HCEC 1CT (cell line): ENCODE results near the gene TCN2.
A peak's percentile ranks its signal among the peaks of the same experiment; 100 is the strongest.
"Not testable (repeated sequence)": the region's sequence is repeated elsewhere in the genome, so short reads cannot be mapped to it uniquely, and the experiment has no call there.

Source experiments
- DNase-seq: peaks from one replicate; pipeline ENCODE4 v3.0.0-alpha.2; 2017

The TCN2 gene

GRCh38 chr22:30580896-30581295 lies 26.1 kb upstream of the TCN2 start:
- no peak for DNase-seq

GRCh38 chr22:30582051-30582450 lies 24.9 kb upstream of the TCN2 start:
- no peak for DNase-seq

GRCh38 chr22:30582788-30583545 lies 24.0 kb upstream of the TCN2 start:
- no peak for DNase-seq

DNA sequence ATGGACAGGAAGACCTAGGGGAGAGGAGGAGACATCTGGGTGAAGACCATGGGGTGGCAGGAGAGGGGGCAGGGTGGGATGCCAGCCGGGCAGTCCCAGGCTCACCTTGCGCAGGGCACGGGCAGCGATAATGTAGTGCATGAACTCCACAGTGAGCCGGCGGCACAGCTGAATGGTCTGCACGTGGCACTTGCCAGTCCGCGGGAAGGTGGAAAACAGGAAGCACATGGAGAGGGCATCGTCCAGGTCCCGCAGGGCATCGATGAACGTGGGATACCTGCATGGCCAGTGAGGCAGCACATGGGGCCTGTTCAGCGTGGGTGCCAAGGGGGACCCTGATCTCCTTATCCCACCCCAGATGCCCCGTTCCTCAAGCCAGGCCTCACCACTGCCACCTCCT lies 22.5 kb upstream of the TCN2 start:
- no peak for DNase-seq

DNA sequence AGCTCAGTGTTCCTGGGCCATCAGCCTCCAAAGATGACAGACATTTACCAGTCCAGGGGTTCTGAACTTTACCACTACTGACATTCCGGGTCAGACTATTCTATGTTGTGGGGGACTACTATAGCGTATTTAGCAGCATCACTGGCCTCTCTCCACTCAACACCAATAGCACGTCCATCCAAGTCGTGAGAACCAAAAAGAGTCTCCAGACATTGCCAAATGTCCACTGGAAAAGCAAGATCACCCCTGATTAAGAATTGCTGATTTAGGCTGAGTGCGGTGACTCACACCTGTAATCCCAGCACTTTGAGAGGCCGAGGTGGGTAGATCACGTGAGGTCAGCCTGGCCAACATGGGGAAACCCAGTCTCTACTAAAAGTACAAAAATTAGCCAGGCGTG lies 20.6 kb upstream of the TCN2 start:
- DNase-seq: no peak

DNA sequence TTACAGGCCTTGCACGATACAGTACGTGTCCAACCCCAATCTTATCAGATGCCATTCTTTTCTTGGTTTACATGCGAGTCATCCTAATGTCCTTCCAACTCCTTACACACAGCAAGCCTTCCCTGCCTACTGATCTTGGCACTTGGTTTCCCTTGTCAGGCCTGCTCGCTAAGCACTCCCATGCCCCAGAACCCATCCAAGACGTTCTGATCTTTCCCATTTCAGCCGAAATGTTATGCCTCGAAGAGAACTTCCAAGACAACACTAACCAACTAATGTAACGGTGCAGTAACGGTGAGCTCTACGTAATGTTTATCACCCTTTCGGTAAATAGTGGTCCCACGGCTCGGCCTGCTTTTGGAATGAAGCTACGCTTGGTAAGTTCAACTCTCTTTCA lies 15.8 kb upstream of the TCN2 start:
- DNase-seq: peak; percentile 25

DNA sequence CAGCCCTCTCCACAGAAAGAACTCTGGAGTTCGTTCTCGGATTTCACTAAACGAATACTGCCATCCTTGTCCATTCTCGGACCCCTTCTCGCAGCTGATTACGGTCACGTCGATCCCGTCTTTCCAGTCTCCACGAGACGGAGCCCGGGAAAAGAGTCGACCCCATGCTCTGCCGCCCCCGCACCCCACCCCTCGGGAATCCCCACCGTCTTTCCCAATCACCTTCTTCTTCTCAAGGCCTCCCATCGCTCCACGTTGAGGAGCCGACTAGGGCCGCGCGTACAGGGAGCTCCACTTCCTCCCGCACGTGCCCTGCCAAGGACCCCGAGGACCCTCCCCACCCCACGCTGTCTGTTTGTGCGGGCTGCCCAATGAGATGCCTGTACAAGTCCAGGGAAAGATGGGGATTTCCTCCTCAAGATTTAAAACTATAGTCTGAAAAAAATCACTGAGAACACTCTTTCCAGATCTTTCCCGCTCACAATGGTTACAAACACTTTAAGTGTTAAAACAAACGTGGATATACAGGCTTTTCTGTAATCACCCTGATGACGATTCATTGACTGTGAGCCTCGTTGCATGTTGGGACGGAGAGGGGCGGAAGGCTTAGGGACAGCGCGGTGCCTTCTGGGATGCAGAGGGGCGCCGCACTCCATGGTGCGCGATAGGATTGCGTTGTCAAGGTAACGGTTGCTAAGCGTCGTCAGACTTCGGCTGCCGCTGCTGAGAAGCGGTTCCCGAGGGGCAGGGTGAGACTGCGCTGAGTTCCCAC lies 15.2 kb upstream of the TCN2 start, which contains the start of gene PES1:
Gene PES1, minus strand, starts transcription at position 323 of the 772 bp plus-strand sequence. Its CDS starts 77 bp downstream, at position 246.
- DNase-seq: peak; percentile 99

DNA sequence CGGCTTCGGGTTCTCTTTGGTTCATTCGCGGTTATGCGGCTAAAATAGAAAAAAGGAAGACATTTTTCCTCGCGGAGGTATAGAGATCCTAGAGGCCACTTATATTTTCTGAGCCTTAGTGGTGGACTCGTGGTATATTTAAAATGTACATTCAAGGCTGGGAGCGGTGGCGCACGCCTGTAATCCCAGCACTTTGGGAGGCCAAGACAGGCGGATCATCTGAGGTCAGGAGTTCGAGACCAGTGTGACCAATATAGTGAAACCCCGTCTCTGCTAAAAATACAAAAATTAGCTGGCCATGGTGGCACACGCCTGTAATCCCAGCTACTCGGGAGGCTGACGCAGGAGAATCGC lies 14.6 kb upstream of the TCN2 start:
- DNase-seq: not testable (repeated sequence)

- no peak for DNase-seq
Measured at GRCh38 chr22:30596199-30596598, 10.8 kb upstream of the TCN2 start.

DNA sequence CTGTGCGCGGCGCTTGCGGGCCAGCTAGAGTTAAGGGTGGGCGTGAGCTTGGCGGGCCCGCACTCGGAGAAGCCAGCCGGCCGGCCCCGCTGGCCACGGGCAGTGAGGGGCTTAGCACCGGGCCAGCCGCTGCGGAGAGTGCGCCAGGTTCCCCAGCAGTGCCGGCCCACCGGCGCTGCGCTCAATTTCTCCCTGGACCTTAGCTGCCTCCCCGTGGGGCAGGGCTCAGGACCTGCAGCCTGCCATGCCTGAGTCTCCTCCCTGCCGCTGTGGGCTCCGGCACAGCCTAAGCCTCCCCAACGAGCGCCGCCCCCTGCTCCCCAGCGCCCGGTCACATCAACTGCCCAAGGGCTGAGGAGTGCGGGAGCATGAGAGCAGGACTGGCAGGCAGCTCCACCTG lies 10.1 kb upstream of the TCN2 start:
- no peak for DNase-seq

- peak; percentile 8 for DNase-seq
Measured at GRCh38 chr22:30598986-30599385, 8.0 kb upstream of the TCN2 start.

- DNase-seq: no peak
Measured at GRCh38 chr22:30600921-30601320, 6.1 kb upstream of the TCN2 start.

DNA sequence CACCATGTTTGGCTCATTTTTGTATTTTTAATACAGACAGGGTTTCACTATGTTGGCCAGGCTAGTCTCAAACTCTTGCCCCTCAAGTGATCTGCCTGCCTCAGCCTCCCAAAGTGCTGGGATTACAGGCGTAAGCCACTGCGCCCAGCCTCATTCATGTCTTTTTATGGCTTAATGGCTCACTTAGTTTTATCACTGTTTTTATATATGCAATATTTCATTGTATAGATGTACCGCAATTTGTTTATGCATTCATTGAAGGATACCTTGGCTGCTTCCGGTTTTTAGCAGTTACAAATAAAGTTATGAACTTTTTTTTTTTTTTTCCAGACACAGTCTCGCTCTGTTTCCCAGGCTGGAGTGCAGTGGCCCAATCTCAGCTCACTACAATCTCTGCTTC lies 5.5 kb upstream of the TCN2 start:
- no peak for DNase-seq

DNA sequence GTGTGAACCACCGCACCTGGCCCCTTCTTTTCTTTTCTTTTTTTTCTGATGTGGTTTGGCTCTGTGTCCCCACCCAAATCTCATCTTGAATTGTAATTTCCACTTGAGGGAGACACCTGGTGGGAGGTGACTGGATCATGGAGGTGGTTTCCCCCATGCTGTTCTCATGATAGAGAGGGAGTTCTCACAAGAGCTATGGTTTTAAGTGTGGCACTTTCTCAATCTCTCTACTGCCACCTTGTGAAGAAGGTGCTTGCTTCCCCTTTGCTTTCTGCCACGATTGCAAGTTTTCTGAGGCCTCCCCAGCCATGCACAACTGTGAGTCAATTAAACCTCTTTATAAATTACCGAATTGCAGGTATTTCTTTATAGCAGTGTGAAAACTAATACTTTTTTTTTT lies 4.9 kb upstream of the TCN2 start:
- peak; percentile 37 for DNase-seq

DNA sequence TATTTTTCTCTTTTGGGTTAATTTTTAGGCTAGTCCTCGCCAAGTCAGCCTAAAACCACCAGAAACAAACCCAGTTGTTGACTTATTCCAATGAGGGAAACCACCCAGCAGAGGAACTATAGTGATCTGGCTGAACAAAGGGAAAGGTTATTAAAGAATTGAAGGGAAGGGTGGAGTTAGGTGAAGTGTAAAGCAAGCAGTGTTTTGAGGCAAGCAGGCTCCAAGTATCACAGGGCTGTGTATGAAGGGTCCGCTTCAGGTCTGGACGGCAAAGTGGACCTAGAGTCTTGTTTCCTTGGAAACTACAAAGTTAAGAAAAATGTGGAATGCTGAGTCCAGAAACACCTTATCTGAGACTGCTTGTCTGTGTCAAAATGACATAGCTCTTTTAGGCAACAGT lies 3.2 kb upstream of the TCN2 start:
- no peak for DNase-seq

- DNase-seq: no peak
Measured at GRCh38 chr22:30604723-30605122, 2.3 kb upstream of the TCN2 start.

DNA sequence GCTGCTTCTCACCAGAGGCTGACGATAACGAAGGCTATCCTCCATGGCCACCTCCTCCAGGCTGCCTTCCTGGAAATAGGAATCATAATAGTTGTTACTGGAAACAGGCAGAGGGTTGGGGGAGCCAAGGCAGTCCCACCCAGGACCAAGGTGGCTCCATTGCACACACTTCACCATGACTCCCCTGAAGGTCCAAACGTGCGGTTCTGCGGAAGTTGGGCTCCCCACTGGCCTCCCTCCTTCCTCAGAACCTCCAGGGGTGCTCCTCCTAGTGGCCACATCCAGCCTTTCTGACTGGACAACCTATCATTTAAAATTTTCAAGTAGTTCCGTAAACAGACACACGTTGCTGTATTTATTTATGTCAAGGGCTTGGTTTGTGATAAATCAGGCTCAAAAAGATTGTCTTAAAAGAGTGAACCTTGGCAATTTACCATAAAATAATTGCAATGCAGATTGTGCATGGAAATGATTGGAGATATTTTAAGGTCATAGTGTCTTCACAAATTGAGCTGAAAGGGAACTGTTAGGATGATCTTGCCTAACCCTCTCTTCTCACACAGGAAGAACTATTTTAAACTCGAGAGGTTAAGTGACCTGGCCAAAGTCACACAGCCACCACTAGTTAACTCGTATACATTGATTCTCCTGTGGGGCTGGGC lies 1.4 kb upstream of the TCN2 start:
- DNase-seq: peak; percentile 58

DNA sequence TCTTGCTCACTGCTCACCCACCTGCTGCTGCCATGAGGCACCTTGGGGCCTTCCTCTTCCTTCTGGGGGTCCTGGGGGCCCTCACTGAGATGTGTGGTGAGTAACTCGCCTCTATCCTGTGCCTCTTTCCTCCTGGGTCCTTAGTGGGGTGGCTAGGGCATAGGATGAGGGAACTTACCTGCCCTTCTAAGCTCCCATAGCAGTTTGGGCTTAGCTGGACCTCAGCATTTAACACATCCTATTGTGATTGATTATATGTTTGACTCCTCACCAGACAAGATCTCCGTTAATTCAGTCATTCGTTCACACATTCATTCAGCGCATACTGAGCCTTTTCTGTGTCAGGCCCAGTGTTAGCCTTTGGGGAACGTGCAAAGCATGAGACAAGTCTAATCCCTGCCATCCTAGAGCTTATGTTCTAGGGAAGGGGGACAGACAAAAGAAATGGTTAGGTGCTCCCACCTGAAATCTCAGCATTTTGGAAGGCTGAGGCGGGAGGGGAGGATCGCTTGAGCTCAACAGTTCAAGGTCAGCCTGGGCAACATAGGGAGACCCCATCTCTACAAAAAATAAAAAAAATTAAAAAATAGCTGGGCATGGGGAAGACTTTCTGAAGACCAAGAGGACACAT lies 441 bp downstream of the TCN2 start:
- DNase-seq: no peak

GRCh38 chr22:30607939-30608338 lies 965 bp downstream of the TCN2 start:
- DNase-seq: no peak

DNA sequence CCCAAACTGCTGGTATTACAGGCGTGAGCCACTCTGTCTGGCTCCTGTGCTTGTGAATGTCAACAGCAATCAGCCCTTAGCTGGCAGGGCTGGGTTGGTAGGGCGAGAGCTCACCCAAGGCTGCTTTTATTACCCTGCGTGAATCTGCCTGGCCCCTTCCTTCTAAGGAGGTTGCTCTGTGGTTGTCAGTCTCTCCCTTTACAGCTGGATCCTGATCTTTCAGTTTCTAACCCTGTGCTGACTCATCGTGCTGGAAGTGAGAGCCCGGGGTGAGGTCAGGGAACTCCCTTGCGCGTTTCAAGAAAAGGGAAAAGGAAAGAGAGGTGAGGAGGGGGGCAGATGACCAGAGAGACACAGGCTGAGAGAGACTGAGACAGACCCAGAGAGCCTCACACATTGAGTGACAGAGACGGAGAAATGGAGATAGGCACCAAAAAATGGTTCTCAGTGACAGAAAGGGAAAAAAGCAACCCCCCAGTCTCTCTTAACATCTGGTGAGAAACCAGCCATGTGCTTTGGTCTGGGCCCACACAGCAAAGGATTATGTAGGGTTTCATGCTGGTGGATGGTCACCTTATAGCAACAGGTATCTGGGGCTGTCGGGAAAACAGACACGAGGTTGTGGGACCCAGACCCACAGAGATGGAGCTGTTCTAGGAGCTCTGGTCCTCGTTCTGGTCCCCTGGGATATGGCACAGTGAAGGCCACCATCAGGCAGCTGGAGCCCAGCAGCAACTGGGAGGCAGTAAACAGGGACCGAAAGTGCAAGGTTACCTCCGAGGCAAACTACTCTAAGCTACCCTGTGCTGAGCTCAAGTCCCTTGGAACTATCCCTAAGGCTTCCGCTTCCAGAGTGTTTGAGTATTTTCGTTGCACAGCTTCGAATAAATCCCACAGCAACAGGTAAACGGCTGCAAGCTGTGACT lies 2.5 kb downstream of the TCN2 start:
- peak; percentile 86 for DNase-seq

DNA sequence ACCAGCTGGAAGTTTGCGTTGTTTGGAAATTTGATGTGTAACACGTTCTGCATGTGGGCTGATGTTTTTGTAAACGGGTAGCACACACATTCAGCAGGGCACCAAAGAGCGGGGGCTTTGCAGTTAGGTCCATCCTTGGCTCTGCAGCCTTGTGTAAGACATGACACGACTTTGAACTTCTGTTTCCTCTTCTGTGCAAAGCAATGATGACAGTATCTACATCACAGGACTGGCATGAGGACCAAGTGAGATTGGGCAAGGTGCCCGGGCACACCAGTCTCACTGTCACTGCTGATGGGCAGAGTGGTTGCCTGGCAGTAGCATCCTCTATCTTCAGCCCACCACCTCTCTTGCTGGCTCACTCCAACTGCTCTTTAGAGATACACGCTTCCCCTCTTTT lies 3.3 kb downstream of the TCN2 start:
- DNase-seq: no peak

- DNase-seq: no peak
Measured at GRCh38 chr22:30611197-30611596, 4.2 kb downstream of the TCN2 start.
